WERI-Rb-1 (cell line): ENCODE measurements around the gene HTR3C.

Source experiments
- DNase-seq: peaks from one replicate; pipeline ENCODE4 v3.0.0-alpha.2; 2020
- H3K27ac ChIP-seq: fragments of 250-450 bp; sonication (Bioruptor Pico); 2 replicates; pipeline ENCODE4 v1.5.1; 2020; ENCODE audit warnings: mild to moderate bottlenecking, moderate library complexity
- H3K27me3 ChIP-seq: fragments of 250-450 bp; sonication (Bioruptor Pico); 2 replicates; pipeline ENCODE4 v1.5.1; 2021; ENCODE audit warnings: mild to moderate bottlenecking, low read depth, moderate library complexity; ENCODE audit not compliant: insufficient read depth, severe bottlenecking
- H3K36me3 ChIP-seq: fragments of 250-450 bp; sonication (Bioruptor Pico); 2 replicates; pipeline ENCODE4 v1.5.1; 2020; ENCODE audit warnings: mild to moderate bottlenecking, moderate library complexity
- H3K4me3 ChIP-seq: 2 replicates; pipeline ENCODE4 v1.5.1; 2011; ENCODE audit warnings: low read depth, mild to moderate bottlenecking, control low read depth, low read length
- H3K9me3 ChIP-seq: fragments of 250-450 bp; sonication (Bioruptor Pico); 2 replicates; pipeline ENCODE4 v1.5.1; 2021; ENCODE audit warnings: mild to moderate bottlenecking, moderate library complexity; ENCODE audit not compliant: severe bottlenecking
- TF ChIP-seq, protein P1 (sequence below): IDR thresholded peaks from 2 replicates; pipeline ENCODE4 v1.5.1; 2011; ENCODE audit warnings: low read depth, mild to moderate bottlenecking, control low read depth, inconsistent platforms, low read length

Gene HTR3C

DNA sequence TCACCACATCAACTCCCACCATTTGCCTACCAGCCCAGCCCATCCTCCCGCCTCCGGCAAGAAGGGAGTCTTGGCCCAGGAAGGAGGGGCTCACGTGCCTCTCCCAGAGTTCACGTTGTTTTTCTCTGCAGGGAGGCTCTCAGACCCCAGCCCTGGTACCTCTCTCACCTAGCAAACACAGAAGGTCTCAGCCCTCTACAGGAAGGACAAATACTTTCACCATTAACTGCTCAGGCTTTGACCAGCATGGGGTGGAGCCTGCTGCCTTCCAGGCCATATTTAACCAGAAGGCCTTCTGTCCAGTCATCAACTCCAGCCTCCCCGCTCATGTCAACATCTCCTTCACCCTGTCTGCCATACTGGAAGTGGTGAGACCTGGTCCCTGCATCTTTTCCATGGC lies 25.0 kb downstream of the HTR3C start:
- no peaks in the 10 kb centered on the region for H3K27me3 ChIP-seq
- no peak for DNase-seq
- H3K4me3 ChIP-seq: no peak overlapping the region
- no peaks in the 10 kb centered on the region for H3K36me3 ChIP-seq
- no peaks in the 10 kb centered on the region for H3K9me3 ChIP-seq
- TF ChIP-seq, protein P1, sequence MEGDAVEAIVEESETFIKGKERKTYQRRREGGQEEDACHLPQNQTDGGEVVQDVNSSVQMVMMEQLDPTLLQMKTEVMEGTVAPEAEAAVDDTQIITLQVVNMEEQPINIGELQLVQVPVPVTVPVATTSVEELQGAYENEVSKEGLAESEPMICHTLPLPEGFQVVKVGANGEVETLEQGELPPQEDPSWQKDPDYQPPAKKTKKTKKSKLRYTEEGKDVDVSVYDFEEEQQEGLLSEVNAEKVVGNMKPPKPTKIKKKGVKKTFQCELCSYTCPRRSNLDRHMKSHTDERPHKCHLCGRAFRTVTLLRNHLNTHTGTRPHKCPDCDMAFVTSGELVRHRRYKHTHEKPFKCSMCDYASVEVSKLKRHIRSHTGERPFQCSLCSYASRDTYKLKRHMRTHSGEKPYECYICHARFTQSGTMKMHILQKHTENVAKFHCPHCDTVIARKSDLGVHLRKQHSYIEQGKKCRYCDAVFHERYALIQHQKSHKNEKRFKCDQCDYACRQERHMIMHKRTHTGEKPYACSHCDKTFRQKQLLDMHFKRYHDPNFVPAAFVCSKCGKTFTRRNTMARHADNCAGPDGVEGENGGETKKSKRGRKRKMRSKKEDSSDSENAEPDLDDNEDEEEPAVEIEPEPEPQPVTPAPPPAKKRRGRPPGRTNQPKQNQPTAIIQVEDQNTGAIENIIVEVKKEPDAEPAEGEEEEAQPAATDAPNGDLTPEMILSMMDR: no peak
- no peak overlapping the region for H3K27ac ChIP-seq

GRCh38 chr3:184078851-184079250 lies 26.0 kb downstream of the HTR3C start:
- no peak for DNase-seq

GRCh38 chr3:184081116-184081830 lies 28.4 kb downstream of the HTR3C start:
- Histone ChIP-seq H3K36me3 (no peaks in the 10 kb centered on the region), H3K9me3 (no peaks in the 10 kb centered on the region), H3K27ac (no peak overlapping the region), H3K4me3 (no peak overlapping the region), H3K27me3 (no peaks in the 10 kb centered on the region)
- TF ChIP-seq, protein P1: no peak
- no peak for DNase-seq

More at GRCh38 chr3:184078851-184079250, 26.0 kb downstream of the HTR3C start:
- Histone ChIP-seq H3K9me3 (no peaks in the 10 kb centered on the region), H3K27me3 (no peaks in the 10 kb centered on the region), H3K4me3 (no peak overlapping the region), H3K27ac (no peak overlapping the region), H3K36me3 (no peaks in the 10 kb centered on the region)
- TF ChIP-seq, protein P1: no peak

- TF ChIP-seq, protein P1: no peak
- Histone ChIP-seq H3K4me3 (no peak overlapping the region), H3K9me3 (no peaks in the 10 kb centered on the region), H3K36me3 (no peaks in the 10 kb centered on the region), H3K27me3 (no peaks in the 10 kb centered on the region), H3K27ac (no peak overlapping the region)
- no peak for DNase-seq
Measured at GRCh38 chr3:184082034-184082433, 29.2 kb downstream of the HTR3C start.

GRCh38 chr3:184082465-184082864 lies 29.6 kb downstream of the HTR3C start:
- TF ChIP-seq, protein P1: no peak
- Histone ChIP-seq H3K36me3 (no peaks in the 10 kb centered on the region), H3K27me3 (no peaks in the 10 kb centered on the region), H3K4me3 (no peak overlapping the region), H3K27ac (no peak overlapping the region), H3K9me3 (no peaks in the 10 kb centered on the region)
- no peak for DNase-seq

GRCh38 chr3:184085389-184085852 lies 32.6 kb downstream of the HTR3C start:
- no peaks in the 10 kb centered on the region for H3K27me3 ChIP-seq
- no peaks in the 10 kb centered on the region for H3K9me3 ChIP-seq
- H3K4me3 ChIP-seq: no peak overlapping the region
- H3K36me3 ChIP-seq: no peaks in the 10 kb centered on the region
- no peak for DNase-seq
- TF ChIP-seq, protein P1: no peak
- H3K27ac ChIP-seq: no peak overlapping the region
